GM19395 (cell line): Measurements from ENCODE around the gene TCFL5.

Source experiments
- ATAC-seq: cut with Tn5 transposase; IDR thresholded peaks from one replicate; pipeline ENCODE4 v1.9.1; 2021; ENCODE audit warnings: mild to moderate bottlenecking, moderate library complexity; ENCODE audit not compliant: unreplicated experiment

Gene TCFL5

DNA sequence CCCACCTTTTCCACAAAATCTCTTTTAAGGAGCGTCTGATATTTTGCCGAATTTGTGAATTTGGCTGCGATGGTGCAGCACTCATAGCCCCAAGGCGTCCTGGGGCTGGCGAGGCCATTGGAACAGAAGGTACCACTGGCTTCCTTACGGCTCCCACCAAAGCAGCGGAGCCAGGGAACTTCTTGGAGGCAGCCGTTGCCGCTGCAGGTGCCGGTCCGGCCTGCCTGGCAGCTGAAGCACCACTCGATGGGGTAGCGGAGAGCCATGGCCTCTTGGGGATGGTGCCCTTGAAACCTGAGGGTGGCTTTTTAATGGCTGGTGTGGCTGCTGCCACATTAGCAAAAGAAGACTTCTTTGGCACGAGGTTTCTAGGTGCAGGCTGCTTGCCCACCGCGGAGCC is 34.9 kb upstream of the TCFL5 start:
- ATAC-seq: no peak

GRCh38 chr20:62895539-62895938 is 33.9 kb upstream of the TCFL5 start:
- ATAC-seq: no peak

DNA sequence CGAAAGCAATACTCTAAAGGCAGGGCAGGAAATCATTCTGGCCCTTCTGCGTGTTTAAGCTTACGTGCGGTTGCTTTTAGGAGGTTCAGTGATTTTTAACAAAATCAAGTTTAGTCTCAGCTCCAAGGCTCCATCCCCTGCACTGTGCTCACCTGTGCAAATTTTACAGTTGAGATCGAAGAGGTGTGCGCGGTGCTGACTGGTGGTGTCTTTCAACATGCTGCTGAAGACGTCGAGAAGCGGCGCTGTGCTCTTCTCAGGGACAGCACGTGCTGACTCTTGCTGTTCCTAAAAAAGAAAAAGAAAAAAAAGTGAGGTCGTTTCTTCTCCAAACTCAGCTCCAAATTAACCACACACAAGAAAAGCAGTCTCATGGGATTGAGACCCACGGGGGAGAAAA is 32.6 kb upstream of the TCFL5 start:
- no peak for ATAC-seq

DNA sequence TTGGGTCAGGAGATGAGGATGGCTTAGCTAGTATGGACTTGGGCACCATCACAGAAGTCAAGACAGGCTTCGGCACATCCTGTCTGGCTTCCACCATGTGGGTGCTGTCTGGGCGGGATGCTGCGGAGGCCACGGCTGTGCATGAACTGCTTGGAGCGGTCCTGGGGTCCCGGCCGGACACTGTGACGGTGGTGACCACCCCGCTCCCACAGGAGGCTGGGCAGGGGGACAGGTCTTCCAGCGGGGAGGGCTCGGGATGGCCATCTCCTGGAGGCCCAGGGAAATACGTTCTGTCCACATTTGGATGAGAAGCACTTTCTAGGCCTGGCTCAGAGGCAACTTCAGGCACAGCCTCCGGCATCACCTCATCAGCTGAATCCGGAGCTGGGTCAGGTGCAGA is 32.1 kb upstream of the TCFL5 start:
- no peak for ATAC-seq

DNA sequence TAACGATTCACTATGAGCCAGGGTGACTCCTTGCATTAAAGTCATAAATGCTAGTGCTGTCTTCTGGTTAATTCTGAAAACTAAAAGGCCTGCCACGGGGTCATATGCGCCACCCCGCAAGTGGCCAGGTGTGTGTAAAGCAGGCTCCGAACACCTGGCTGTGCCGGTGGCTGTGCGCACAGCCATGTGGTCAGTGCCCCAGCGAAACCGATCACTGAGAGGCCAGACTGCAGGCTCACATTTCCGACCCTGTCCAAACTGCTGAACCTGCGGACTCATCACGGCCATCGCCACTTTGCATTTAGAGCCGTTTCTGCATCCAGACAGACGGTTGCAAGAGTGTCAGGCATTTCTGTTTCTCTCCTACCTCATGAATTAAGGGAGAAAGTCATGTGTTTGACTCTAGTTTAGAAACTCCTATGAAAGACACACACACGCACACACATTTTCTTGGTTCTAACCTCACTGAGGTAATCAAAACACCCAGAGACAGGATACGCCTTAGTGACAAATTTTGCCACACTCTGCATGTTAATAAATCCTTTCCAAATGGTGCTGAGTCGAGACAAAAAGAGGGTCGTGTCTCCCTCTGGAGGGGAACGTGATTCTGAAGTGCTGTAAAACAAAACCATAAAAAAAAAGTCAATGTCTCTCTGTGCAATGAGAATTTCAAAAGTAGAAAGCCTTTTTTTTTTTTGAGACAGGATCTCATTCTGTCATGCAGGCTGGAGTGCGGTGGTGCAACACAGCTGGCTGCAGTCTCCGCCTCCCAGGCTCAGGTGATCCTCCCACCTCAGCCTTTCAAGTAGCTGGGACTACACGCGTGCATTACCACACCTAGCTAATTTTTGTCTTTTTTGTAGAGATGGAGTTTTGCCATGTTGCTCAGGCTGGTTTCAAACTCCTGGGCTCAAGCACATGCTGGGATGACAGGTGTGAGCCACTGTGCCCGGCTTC is 31.0 kb upstream of the TCFL5 start:
- ATAC-seq: no peak

DNA sequence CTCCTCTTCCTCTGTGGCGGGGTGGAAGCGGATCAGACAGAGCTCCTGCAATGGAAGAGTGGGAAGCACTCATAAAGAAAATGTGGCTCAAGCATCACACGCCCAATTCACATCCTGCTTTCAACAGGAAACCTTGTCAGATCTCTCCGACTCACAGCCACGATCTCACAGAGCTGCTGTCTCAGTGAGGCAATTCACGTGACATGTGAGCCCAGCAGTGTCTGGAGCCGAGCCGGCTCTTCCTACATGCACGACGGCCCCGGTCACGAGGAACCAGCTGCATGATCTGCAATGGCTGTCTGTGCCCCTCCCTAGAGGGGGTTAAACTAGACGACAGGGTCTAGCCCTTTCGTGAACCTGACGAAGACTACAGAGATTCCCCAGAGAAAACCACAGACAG is 29.5 kb upstream of the TCFL5 start:
- ATAC-seq: no peak

DNA sequence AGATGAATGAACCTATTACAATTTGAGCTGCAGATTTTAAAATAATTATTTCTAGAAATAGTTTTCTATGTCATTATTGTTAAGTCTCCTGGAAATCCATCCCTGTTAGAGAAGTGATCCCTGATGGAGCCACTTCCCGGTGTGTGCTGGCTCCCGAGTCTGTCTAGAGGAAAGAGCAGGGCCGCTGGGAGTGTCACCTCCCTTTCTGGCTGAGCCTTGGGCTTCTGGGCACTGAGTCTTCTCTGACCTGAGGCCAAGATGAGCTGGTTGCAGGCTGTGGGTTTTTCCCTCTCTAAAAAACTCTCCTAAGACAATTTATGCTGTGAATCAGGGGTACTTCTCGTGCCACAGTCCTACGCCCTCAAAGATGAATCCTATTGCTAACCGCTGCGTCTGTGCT is 28.8 kb upstream of the TCFL5 start:
- no peak for ATAC-seq

GRCh38 chr20:62889871-62890270 is 28.2 kb upstream of the TCFL5 start:
- no peak for ATAC-seq

- no peak for ATAC-seq
Measured at GRCh38 chr20:62889411-62889810, 27.8 kb upstream of the TCFL5 start.

- no peak for ATAC-seq
Measured at GRCh38 chr20:62888910-62889309, 27.3 kb upstream of the TCFL5 start.

DNA sequence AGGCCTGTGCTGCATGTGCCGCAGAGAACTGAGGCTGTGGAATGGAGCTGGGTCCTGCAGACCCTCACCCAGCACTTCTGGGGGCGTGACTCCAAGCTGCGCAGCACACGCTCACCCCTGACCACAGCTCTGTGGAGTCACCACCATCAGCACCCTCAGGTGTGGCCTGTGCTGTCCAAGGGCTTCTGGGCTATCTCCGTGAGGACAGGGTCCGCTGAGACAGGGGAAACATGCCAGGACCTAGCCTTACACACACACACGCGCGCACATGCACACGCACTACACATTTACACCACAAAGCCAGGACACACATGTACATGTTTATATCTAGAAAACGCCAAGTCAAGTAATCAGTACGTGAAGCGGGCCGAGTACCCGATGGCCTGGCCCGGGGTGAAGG is 26.8 kb upstream of the TCFL5 start:
- no peak for ATAC-seq

DNA sequence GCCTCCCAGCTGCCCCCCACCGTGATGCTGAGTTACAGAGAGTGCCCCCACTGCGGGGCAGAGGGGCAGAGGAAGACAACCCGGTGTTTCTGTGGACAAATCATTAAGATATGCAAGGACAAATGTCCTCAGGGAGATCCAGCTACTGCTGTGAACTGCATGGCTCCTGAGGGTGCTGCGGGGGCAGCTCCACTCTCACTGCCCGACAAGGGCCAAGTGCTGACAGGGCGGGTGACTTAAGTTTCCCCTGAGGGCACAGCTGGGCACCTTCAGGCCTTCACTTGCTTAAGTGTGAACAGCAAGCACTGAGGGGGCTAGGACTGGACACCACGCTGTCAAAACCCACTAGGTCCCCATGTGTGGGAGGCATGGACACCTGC is 26.2 kb upstream of the TCFL5 start:
- ATAC-seq: no peak

GRCh38 chr20:62887152-62887859 is 25.7 kb upstream of the TCFL5 start:
- ATAC-seq: no peak

DNA sequence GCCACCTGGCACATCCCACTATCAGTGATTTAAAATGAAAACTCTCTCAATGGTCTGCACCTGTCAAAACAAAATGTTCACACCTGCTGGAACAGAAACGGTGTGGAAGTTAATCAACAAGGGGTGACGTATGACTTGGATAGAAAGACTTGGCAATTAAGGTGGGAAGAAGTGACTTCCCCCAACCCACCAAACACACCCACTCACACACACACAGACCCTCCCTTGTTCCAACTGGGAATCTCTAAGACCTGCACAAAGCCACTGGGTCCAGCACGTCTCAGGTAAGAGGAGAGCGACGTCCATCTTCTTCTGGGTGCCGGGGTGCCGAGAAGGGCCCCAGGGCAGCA is 25.1 kb upstream of the TCFL5 start:
- no peak for ATAC-seq

GRCh38 chr20:62885896-62886708 is 24.5 kb upstream of the TCFL5 start:
- ATAC-seq: no peak

DNA sequence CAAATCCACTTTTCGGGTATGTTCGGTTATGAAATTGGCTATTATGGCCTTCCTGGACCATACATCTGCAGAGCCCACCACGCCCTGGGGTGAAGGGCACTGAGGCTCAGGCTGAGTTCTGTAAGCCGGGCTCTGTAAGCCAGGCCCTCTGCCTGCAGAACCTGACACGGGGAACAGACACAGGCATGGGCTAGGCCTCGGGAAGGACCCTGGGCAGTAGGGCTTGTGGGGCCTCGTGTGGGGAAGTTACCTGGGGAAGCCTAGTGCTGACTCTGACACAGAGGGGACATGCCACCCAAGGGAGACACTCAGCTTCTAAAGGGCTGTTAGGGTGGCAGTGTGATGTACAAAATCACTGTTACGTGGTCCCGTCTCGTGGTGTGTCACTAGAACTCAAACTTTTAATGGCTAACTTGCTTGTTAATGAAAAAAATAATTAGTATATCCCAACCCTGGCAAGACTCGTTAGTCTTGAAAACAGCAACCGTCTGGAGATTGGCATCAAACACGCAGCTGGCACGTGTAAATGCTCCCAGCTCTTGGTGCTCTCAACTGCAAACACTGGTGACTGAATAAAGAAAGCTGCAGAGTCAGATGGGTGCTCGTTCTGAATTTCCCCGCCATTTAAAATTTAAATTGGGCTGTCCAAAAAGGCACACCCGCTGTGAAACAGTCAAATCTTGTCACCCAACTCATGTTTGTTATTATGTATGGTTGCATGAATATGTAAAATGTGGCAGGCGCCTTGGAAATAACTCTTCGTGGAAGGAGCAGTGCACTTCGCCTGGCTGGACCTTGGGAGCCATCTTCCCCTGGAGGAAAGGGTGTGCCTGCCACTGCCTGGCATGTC is 23.6 kb upstream of the TCFL5 start:
- ATAC-seq: no peak

GRCh38 chr20:62884556-62884955 is 22.9 kb upstream of the TCFL5 start:
- ATAC-seq: no peak

DNA sequence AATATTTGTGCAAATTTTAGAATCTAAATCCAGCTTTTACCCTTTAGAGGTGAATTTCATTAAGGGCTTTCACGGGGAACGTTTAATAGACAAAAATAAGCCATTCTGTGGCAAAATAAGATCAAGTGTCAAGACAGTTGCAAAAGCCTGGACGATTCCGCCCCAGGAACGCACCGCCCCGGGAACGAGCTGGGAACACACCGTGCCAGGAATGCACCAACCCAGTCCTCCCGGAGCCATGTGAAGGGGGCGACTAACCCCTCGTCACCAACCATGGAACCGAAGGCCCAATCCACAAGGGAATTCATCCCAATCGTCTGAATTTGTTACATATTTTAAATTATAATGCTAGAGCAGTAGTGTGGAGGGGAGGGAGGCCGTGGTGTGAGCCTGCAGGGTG is 20.8 kb upstream of the TCFL5 start:
- ATAC-seq: no peak

GRCh38 chr20:62881662-62882395 is 20.2 kb upstream of the TCFL5 start:
- ATAC-seq: no peak
